A673 (cell line): ENCODE results near the gene NEK3.

ENCODE experiments used
- EZH2 ChIP-seq: fragments of 200-600 bp; sonication (generic); IDR thresholded peaks from 2 replicates; pipeline ENCODE4 v1.6.1; 2017; ENCODE audit warnings: borderline replicate concordance, low read depth, mild to moderate bottlenecking, mixed read lengths, antibody characterized with exemption, low read length; ENCODE audit not compliant: poor library complexity, severe bottlenecking
- TF ChIP-seq, protein P1 (sequence below): fragments of 300-800, 200-600 bp; sonication (generic); conservative IDR thresholded peaks from 2 replicates; pipeline ENCODE4 v1.5.1; 2017; ENCODE audit warnings: low read depth, mild to moderate bottlenecking, antibody characterized with exemption, low read length, moderate library complexity, mixed read lengths

DNA sequence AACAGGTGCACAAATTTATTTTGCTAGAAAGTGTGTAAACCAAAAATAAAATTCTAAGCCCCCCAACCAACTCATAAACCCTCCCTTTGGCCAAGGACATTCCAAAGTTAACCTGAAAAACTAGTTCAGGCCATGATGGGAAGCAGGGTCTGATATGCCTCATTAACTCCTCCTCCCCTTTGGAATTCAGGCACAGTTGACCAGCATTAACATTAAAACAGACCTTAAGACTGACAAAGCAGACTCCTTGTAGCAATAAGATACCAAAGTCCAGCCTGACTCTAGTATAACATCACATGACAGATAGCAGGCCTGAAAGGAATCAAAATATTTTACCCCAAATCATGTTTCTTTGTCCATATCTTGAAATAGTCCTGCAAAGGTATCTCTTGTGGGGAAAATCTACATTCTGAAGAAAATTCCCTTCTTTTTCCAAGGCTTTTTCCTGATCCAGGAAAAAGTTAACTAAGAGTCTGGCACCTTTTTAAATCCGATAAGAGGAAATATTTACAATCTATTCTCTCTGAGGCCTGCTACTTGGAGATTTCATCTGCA is 50.2 kb downstream of the NEK3 start:
- TF ChIP-seq, protein P1, sequence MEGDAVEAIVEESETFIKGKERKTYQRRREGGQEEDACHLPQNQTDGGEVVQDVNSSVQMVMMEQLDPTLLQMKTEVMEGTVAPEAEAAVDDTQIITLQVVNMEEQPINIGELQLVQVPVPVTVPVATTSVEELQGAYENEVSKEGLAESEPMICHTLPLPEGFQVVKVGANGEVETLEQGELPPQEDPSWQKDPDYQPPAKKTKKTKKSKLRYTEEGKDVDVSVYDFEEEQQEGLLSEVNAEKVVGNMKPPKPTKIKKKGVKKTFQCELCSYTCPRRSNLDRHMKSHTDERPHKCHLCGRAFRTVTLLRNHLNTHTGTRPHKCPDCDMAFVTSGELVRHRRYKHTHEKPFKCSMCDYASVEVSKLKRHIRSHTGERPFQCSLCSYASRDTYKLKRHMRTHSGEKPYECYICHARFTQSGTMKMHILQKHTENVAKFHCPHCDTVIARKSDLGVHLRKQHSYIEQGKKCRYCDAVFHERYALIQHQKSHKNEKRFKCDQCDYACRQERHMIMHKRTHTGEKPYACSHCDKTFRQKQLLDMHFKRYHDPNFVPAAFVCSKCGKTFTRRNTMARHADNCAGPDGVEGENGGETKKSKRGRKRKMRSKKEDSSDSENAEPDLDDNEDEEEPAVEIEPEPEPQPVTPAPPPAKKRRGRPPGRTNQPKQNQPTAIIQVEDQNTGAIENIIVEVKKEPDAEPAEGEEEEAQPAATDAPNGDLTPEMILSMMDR, result no peak
- no peak for TF ChIP-seq EZH2
